GM19193 (cell line): ENCODE measurements around the gene CHD6.
A peak's percentile ranks its signal among the peaks of the same experiment; 100 is the strongest.

Experiments used
- POLR2A ChIP-seq: IDR thresholded peaks from 4 replicates; pipeline ENCODE4 v1.6.1; 2011; ENCODE audit not compliant: insufficient read depth, insufficient read length; ENCODE audit errors: extremely low read depth

CHD6 gene, protein sequence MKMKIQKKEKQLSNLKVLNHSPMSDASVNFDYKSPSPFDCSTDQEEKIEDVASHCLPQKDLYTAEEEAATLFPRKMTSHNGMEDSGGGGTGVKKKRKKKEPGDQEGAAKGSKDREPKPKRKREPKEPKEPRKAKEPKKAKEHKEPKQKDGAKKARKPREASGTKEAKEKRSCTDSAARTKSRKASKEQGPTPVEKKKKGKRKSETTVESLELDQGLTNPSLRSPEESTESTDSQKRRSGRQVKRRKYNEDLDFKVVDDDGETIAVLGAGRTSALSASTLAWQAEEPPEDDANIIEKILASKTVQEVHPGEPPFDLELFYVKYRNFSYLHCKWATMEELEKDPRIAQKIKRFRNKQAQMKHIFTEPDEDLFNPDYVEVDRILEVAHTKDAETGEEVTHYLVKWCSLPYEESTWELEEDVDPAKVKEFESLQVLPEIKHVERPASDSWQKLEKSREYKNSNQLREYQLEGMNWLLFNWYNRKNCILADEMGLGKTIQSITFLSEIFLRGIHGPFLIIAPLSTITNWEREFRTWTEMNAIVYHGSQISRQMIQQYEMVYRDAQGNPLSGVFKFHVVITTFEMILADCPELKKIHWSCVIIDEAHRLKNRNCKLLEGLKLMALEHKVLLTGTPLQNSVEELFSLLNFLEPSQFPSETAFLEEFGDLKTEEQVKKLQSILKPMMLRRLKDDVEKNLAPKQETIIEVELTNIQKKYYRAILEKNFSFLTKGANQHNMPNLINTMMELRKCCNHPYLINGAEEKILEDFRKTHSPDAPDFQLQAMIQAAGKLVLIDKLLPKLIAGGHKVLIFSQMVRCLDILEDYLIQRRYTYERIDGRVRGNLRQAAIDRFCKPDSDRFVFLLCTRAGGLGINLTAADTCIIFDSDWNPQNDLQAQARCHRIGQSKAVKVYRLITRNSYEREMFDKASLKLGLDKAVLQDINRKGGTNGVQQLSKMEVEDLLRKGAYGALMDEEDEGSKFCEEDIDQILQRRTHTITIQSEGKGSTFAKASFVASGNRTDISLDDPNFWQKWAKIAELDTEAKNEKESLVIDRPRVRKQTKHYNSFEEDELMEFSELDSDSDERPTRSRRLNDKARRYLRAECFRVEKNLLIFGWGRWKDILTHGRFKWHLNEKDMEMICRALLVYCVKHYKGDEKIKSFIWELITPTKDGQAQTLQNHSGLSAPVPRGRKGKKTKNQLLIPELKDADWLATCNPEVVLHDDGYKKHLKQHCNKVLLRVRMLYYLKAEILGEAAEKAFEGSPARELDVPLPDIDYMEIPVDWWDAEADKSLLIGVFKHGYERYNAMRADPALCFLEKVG (N-terminal part only)

DNA sequence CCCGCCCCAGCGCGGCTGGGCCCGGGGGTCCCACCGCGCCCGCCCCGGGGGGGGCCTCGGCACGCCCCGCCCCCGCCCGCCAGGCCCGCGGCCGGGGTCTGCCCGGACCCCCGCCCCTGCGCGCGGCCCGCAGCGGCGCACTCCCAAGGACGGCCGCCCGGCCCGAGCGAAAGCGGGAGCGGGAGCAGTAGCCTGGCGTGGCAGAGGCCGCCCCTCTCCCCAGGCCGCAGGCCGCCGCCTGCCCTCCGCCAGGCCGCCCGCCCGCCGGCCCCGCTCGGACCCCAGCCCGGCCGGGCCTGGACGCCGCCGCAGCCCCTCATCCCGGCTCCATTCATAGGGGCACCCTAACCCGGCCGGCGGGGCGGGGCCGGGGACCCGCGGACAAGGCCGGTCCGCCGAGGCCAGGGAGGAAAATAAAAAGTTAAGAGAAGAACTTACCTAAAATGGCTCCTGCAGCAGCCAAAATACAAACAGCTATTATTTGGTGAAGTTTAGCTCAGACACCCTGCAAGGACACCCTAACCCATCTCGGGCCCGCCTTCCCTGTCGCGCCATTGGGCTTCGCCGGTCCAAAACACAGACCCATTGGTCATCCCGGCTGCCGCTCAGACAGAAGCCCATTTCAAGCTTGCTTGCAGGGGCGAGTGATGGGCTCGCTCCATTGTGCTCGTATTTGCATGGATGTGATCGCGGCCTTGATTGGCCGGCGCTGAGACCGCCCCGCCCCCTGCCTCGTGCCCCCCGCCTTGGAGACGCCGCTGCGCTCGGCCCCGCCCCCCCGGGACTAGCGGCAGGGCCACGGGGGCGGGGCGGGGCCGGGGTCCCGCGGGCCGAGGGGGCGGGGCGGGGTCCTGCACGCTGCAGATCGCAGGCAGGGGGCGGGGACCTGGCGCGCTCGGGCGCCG lies at the start of gene CHD6:
CHD6 (minus strand) TSS at position 476 of the 905 bp plus-strand sequence. CDS start 67,040 bp downstream, outside the sequence.
- peak; percentile 45 for TF ChIP-seq POLR2A

DNA sequence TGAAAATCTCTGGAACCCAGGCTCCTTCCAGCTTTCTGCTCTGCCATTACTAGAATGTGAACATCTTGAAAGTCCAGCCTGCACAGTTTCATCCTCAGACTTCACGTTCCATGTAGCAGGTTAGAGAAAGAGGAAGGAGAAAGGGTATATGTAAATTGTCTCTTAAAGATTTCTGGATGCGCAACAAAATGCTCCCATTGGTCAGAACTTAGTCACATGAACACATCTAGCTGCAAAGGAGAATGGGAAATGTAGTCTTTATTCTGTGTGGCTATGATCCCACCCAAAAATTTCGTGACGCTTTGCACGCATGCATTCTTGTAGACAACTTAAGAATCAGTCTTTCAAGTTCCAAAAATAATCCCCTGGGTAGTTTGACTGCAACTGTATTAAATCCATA lies 46.4 kb upstream of the CHD6 start:
- no peak for TF ChIP-seq POLR2A

DNA sequence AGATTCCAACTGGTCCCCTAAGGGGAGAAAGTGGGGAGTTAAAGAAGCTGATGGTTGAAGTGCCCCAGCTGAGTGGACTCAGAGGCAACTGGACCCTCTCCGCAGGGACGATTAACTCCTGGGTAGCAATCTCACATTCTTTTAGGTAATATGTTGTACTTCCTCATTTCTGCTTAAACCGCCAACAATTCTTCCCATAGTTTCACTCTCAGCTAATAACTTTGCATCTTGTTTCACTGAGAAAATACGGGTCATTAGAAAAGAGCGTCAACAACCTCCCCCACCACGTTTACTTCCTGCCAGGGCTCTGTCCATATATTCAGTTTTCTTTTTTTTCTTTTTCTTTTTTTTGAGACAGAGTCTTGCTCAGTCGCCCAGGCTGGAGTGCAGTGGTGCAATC lies 39.5 kb upstream of the CHD6 start:
- no peak for TF ChIP-seq POLR2A

DNA sequence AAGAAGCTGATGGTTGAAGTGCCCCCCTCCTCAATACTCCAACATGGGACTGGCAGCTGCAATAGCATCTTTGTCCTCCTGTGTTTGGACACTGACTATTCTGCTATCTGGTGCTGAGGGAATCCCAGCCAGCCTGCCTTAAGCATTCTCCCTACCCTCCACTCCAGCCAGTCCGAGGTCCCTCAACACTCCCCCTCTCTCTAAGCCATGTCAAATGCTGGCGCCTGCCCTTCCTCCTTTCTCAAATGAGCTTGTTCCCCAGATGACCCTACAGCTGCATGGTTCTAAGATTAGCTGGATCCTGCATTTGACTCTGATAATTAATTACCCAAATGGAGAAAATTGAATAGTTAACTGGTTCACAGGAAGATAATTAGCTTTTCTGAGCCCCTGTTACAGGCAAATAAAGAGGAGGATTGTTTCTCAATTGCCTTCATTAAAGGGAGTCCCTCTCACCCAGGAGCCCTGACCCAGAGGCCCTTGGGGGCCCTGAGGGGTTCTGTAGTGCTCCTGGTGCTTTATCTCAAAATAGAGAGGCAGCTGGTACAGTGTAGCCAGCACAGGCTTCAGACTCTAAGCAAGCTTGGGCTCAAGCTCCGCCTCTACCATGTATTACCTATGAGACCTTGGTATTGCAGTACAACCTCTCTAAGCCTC lies 37.9 kb upstream of the CHD6 start:
- no peak for TF ChIP-seq POLR2A

DNA sequence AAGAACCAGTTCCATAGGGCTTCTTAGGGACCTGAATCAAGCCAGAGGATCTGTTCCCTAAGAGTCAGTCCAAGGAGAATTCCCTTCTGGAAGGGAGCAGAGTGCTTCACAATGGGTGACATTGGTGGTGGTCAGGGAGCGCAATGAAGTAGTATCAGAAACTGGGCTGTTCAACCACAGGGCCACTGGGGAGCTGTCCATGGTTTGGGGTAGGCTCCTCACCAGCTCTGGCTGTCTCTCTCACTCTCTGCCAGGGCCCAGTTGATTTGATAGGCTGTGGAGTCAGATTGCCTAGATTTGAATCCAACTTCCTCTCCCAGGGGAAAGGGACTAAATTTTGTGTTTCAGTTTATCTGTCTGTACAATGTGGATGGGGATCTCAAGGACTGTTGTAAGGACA lies 36.7 kb upstream of the CHD6 start:
- TF ChIP-seq POLR2A = no peak

DNA sequence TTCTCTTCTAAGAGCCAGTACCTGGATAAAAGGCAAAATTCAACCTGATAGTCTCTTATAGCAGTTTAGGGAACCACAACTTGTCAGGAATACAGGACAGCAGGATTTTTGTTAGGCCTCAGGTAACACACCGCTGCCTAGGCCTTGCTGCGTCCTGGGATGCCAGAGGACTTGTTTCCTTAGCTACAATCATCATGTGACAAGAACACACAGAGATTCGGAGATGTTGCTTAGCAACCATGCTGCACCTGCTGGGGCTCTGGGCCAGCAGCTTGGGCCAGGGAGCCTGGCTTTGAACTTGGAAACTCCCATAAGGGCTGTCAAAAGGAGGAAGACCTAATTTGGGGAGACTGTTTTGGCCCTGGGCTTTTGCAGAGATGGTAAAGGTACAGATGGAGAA lies 36.1 kb upstream of the CHD6 start:
- no peak for TF ChIP-seq POLR2A

DNA sequence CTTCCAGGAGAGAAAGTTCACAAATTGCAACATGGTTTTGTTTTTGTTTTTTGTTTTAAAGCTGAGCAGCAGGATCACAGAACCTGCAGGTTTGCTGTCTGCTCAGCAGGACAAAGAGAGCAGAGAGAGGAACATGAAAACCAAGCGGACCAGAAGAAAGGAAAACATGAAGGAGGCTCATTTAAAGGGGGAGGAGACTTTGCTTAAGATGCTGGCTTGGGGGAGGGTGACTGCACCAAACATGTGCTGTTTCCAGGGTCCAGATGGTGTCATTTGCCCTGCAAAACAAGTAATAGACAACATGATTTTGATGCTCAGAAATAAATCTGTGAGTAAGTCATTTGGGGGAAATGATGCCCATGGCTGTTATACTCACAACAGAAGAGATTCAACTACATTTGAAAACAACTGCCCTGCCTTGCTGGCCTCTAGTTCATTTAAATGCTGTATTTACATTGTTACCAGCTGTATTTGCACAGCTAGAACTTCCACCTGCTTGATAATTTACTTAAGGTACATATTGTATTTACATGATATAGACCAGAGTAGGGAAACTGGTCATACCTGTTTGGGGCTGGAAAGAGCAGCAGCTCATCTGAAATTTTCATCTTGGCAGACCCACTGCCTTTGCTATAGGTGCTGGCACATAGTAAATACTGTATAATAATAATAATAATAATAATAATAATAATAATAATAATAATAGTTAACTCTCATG lies 32.2 kb upstream of the CHD6 start:
- TF ChIP-seq POLR2A = no peak

DNA sequence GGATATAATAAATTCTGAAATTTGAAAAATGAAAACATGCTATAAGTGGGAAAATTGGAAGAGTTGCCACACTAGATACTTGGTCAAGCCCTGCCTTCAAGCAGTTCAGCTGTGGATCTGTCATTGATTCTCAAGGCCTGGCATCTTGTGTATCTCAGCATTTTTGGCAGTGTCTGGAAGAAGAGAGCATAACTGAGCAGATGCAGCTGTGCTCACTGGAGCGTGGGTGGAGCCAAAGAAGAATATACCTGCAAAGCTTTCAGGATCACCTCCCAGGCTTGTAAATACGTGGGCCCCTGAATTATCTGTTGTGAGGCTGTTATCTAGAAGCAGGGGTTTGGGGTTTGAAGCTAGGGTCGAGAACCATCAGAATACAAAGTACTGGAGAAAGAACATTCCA lies 31.3 kb upstream of the CHD6 start:
- no peak for TF ChIP-seq POLR2A

DNA sequence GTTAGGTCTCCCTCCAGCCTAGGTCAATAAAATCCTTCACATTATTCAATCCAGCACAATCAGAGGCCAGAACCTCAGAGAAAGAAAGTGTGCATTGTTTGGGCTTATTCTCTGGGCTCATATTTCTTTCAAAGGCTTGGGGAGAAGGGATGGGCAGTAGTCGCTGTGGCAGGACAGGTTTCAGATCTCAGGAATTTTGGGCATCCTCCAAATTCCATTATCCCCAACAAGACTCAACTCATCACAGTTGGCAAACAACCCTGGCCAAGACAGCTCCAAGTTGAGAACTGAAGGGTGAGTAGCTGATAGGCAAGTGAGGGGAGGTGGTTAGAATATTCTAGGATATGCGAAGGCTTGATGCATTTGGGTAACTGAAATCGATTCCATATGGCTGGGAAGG lies 27.2 kb upstream of the CHD6 start:
- no peak for TF ChIP-seq POLR2A

DNA sequence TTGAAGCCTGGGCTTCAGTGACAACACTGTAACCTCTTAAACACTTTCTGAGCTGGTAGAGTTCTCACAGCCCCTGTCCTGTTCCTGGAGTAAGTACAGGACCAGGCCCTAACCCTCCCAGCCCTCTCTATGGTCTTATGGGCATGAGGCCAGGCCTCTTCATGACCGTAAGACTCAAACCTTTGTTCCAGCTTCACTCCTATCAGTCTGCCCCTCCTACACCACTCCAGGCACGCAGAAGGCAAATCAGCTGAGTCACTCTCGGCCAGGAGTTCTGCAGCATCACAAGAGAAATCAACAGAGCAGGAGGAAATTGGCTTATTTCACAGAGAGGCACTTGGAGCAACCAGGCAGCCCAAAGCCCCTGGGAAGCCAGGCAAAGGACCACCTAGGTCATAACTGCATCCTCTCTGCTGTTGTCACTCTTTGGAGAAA lies 25.3 kb upstream of the CHD6 start:
- no peak for TF ChIP-seq POLR2A

DNA sequence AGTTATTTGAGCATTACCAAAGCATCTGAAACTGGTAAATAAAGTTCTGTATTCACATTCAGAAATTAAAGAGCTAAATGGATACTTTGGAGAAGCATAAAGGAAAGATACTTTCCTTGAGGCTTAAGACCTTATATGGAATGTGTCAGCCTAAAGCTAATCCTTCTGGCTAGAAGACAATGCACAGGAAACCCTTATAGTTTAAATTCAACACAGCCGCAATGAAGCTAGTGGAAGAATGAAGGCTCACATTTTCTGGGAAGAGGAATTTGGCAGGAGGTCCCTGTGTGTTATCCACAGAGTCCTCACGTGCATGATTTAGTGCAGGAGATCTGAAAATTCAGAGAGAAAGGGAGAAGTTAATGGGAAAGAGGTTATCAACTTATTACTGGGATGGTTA lies 21.5 kb upstream of the CHD6 start:
- no peak for TF ChIP-seq POLR2A

DNA sequence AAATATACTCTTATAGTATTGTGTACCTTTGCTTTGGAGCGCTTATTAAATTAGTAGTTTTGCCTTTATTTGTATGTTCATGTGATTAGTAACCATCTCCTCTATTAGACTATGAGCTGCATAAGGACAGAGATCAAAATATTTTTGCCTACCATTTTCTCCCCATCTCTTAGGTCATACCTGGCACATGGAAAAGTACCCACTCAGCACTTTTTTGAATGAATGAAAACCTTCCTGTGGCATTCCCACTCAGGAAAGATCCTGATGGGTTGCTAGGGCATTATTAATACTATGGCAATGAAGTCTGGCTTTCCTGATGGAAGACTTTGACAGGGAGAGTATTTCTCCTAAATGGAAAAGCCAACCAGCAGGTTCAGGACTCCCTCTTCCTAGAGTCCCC lies 20.3 kb upstream of the CHD6 start:
- TF ChIP-seq POLR2A = no peak

DNA sequence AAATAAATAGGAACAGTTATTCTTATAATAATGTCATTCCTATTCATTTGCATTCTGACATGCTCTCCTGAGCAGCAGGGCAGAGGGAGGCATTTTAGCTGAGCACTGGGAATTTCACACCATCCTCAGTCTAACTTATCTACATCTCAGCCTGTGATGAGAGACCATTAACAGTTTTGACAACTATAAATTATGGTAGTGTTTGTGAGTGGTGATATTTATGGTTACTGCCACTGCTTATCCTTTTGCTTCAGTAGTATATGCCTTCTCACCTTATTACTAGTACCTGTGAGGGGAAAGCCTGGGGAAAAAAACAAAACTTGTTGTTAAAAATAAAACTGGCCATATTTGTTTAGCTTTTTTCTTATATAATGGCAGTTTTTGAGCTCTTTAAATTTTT lies 17.0 kb upstream of the CHD6 start:
- no peak for TF ChIP-seq POLR2A
